Coronary artery (tissue), 2 donors: Measurements from ENCODE around the gene STK32C.

Source experiments
- DNase-seq: peaks from one replicate; pipeline ENCODE4 v3.0.0-alpha.2; 2017; ENCODE audit warnings: low spot score
- H3K27ac ChIP-seq, 2 donors: fragments of 200-600 bp; sonication (generic); one replicate each; pipeline ENCODE4 v1.5.1; 2016 to 2019
- H3K4me3 ChIP-seq: fragments of 200-600 bp; sonication (generic); 2 replicates; pipeline ENCODE4 v1.5.1; 2016; ENCODE audit warnings: mild to moderate bottlenecking, moderate library complexity
- CTCF ChIP-seq: fragments of 200-600 bp; sonication (generic); IDR thresholded peaks from one replicate; pipeline ENCODE4 v1.5.1; 2019; ENCODE audit warnings: antibody characterized with exemption

Gene STK32C

GRCh38 chr10:132283604-132284382 lies 24.0 kb downstream of the STK32C start:
- no peak for TF ChIP-seq CTCF
- DNase-seq, result no peak
- H3K27ac ChIP-seq, result no peak overlapping the region
- no peak overlapping the region for H3K4me3 ChIP-seq

DNA sequence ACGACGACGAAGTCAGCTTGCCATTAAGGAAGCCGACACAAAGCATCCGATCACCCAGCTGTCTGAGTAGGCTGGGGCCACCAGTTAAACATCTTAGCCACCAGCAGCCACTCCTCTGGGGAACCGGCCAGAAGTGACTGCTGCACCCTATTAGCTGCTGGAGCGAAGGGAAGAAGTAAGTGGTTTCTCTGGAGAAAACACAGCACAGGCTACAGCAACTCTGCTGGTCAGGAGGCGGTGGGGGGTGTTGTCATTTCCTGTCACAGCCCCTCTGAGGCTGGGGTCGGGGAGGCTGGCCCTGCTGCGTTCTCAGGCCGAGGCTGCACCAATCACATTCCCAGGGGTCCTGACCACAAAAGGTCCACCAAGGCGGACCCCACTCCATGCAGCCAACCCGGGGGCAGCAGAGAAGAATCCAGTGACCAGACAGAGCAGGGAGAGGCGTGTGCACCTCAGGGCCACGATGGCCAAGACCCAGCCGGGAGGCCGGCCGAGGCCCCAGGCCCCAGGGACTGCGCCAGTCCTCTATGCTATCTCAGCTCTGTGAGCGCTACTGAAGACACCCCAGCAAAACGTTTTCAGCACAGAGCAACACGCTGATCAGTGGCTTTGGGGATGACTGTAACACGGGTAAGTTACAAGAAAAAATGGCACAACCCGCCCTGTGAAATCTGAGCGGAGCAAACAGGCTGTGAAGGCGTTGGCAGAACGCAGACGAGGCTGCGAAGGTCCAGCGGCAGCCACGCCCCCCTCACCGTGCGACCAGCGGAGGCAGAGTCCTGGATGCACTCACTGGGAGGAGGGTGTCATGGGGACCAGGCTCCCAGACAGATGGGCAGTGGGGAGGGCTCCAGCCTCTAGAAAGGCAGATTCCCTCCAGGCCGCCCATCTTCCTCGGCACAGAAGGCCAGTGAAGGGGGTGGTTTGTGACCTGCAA lies 24.8 kb downstream of the STK32C start:
- Histone ChIP-seq H3K4me3 (no peak overlapping the region), H3K27ac (no peak overlapping the region)
- no peak for TF ChIP-seq CTCF
- no peak for DNase-seq

GRCh38 chr10:132281915-132282666 lies 25.7 kb downstream of the STK32C start:
- TF ChIP-seq CTCF, result no peak
- no peak for DNase-seq
- H3K4me3 ChIP-seq, result no peak overlapping the region
- H3K27ac ChIP-seq, result no peak overlapping the region

DNA sequence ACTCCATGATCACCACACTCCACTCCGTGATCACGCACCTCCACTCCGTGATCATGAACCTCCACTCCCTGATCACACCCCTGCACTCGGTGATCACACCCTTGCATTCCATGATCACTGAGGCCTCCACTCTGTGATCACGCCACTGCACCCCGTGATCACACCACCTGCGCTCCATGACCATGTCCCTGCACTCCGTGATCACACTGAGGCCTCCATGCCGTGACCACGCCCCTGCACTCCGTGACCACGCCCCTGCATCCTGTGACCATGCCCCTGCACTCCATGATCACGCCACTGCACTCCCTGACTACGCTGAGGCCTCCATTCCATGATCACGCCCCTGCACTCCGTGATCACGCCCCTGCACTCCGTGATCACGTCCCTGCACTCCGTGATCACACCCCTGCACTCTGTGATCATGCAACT lies 27.1 kb downstream of the STK32C start:
- H3K27ac ChIP-seq, result no peak overlapping the region
- no peak overlapping the region for H3K4me3 ChIP-seq
- no peak for DNase-seq
- TF ChIP-seq CTCF, result no peak

- Histone ChIP-seq H3K27ac (no peak overlapping the region), H3K4me3 (no peak overlapping the region)
- no peak for TF ChIP-seq CTCF
- no peak for DNase-seq
These were observed 27.7 kb downstream of the STK32C start for GRCh38 chr10:132279873-132280645.

GRCh38 chr10:132277311-132277741 lies 30.4 kb downstream of the STK32C start:
- no peak for DNase-seq
- no peak for TF ChIP-seq CTCF
- no peak overlapping the region for H3K27ac ChIP-seq

More at GRCh38 chr10:132277311-132277741, 30.4 kb downstream of the STK32C start:
- H3K4me3 ChIP-seq, result no peak overlapping the region
